GM18873 (cell line): ENCODE results near the gene NIF3L1.
A peak's percentile ranks its signal among the peaks of the same experiment; 100 is the strongest.
"Not testable (repeated sequence)": the region's sequence is repeated elsewhere in the genome, so short reads cannot be mapped to it uniquely, and the experiment has no call there.

Source experiments
- ATAC-seq: cut with Tn5 transposase; IDR thresholded peaks from one replicate; pipeline ENCODE4 v1.9.1; 2021; ENCODE audit warnings: mild to moderate bottlenecking, moderate library complexity, moderate number of reproducible peaks; ENCODE audit not compliant: unreplicated experiment, low FRiP score

NIF3L1 gene

DNA sequence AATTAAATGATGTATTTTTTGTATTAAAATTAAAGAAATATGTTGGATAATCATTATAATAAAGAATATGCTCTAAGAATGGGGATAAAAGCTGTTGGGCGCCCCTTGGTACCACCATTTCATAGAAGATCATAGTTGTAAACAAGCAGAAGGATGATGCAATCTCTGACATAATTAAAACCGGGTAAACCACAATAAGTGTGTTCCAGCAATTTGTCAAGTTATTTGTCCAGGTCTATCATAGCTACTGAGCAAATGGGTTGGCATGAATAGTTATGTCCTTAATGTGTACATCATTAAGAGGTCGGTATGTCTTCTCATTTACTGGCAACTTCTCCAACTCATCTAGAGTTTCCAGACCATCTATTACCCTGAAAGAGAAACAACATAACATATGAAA lies 18.0 kb upstream of the NIF3L1 start:
- ATAC-seq, result no peak

DNA sequence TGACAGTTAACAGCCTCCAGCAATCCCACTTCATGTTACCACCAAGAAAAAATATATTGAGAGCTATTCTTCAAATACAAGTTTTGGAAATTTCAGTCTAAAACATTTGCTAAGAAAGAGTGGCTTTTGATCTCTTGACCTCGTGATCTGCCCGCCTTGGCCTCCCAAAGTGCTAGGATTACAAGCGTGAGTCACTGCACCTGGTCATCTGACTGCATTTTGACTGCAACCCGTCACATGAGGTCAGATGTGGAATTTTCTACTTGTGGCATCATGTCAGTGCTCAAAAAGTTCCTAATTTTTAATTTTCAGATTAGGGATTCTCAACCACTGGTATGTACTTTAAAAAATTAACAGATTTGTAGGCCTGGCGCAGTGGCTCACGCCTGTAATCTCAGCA lies 15.6 kb upstream of the NIF3L1 start:
- no peak for ATAC-seq

DNA sequence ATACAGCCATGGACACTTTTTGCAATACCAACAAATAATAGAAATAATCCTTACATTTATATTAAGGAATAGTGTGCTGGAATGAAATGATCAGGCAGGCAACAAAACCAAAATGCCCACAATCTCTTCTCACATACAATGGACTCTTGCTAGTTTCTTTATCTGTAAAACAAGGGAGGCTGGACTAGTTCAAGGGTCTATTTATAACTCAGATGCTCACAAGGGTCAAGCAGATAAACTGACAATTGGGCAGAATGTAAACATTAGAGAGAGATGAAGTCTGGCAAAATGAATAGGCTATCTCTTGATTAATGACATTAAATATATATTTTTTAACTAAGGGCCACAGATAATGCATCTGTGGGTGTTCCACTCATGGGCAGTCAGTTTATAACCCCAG lies 11.7 kb upstream of the NIF3L1 start:
- no peak for ATAC-seq

DNA sequence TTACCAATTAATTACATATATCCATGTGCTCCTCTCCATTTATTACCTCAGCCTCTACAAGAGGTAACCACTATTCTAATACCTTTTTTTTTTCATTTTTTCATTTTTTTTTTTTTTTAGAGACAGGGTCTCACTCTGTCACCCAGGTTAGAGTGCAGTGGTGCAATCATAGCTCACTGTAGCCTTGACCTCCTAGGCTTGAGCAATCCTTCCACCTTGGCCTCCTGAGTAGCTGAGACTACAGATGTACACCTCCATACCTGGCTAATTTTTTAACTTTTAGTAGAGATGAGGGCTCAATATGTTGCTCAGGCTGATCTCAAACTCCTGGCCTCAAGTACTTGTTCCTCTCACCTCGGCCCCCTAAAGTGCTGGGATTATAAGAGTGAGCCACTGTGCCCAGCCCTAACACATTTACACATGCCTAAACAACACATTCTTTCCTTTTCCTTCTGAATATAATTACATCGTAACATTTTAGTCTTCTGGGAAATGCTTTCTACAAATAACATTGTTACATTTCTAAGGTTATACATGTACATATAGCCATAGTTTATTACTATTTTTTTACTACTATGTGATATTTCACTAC lies 10.8 kb upstream of the NIF3L1 start:
- no peak for ATAC-seq

DNA sequence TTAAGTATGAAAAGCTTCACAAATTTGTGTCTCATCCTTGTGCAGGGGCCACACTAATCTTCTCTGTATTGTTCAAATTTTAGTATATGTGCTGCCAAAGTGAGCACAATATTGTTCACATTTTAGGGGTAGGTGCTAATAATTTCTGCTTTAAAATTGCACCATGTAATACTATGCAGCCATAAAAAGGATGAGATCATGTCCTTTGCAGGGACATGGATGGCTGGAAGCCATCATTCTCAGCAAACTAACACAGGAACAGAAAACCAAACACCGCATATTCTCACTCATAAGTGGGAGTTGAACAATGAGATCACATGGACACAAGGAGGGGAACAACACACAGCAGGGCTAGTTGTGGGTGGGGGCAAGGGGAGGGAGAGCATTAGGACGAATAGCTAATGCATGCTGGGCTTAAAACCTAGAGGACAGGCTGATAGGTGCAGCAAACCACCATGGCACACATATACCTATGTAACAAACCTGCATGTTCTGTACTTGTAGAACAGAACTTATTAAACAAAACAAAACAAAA lies 7.4 kb upstream of the NIF3L1 start:
- not testable (repeated sequence) for ATAC-seq

DNA sequence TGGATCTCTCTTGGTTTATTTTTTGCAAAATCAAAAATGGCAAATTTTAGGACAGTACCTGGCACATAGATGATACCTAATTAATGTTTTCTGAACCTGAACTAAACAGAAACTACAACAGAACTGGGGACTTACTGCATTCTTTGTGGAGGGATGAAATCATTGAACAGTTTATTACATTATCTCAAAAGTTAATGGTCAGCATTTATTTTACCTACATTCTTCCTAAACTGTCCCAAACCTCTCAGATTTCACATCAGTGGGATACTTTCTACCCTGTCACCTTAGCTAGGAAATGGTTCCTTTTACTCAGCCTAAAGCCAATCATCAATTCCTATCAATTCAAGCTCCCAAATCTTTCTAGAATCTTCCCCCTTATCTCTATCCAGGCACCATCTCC lies 10.3 kb downstream of the NIF3L1 start:
- ATAC-seq, result no peak

DNA sequence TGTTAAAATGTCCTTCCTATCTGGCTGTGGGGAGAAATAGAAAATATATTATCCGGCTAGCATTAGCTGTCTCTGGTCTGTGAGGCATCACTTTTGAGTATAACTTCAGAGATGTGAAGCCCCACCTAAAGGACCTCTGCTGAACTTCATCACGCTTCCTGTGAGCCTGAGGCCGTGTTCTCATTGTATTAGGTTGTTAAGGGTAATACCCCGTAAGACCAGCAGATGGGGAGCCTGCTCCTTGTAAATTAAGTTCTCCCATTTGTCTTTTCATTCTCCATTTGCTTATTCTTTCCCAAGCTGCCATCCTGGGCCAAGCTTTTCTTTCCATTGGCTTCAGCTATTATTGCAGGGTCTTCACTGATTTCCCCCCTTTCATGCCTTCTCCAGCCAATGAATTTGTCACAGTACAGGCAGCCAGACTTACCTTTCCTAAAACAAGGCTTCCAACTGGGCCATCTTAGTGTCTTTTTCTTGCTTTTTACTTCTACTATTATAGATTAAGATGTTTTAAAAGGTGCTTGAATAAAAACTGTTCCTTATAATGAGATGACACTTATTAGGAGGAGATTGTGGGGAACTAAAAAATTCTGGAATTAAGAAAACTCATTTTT lies 12.4 kb downstream of the NIF3L1 start:
- peak; percentile 84 for ATAC-seq

DNA sequence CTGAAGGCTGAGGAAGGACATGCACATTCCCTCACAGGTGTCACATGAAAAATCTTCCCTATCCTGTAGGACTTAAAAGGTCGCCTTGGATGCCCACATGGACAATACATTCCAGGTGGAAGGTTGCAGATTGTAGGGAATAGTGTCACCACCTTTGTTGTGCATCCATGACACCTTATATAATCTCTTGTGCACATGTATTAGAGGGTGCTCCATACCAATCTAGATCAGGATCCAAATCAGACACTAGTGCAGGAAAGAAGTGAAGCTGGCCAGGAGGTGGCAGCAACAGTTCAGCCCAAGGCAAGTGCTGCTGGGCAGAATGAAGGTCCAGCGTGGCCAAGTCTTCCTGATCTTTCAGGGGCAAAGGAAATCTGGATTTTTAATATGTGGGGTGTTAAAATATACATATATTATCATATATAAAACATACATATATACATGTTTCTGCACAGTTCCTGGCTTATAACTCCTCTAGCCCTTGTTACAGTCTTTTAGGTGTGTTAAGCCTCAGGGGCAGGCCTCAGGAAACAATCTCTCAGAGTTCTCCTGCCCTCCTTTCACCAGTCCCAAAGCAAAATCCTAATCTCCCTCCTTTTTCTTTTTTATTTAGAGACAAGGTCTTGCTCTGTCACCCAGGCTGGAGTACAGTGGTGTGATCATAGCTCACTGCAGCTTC lies 16.6 kb downstream of the NIF3L1 start:
- ATAC-seq, result peak; percentile 45

DNA sequence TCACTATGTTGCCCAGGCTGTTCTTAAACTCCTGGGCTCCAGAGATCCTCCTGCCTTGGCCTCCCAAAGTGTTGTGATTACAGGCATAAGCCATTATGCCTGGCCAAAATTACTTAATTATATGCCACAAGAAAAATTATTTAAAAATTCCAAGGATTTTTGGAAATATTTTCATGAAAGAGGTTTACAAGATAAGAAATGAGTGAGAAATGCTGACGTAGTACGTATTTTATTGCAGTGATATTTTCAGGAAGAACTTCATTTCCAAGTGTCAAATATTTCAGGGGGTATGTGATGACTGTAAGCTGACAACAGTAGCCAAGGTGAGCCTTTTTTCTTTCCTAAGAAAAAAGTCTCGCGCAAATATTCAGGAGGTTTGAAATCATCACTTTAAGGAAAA lies 20.8 kb downstream of the NIF3L1 start:
- ATAC-seq, result no peak

DNA sequence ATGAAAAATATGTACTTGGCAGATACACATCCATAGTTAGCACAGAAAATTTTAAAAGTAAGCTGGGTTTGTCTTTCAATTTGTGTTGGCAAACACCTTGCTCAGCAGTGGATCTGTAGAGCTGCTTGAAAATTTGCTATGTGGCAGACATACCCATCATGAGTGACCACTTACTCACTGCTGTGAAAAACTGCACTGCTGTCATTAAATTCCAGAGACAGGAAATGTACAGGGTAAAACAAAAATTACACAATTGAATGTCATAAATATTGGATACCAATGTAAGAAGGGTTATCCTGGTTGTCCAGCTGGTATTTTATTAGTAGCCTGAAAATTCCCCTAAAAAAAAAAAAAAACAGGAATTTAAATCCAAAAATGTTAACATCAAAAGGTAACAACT lies 24.5 kb downstream of the NIF3L1 start:
- ATAC-seq, result no peak

DNA sequence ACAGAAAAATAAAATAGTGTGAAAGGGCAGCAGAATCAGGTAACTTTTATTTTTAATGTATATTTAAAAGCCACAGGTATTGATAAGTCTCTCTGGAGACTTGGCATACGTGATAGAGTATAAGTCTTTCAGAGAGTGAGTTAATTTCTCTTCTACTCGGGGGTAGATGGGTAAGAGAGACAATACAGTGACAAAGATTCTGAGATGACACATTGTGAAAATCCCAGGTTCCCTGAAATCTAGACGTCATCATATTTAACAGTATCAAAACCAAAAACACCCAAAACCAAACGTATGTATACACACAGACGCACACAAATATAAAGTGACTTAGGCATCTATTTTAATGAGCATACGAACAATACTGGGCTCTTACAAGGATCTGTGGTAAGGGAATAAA lies 33.3 kb downstream of the NIF3L1 start:
- ATAC-seq, result no peak

DNA sequence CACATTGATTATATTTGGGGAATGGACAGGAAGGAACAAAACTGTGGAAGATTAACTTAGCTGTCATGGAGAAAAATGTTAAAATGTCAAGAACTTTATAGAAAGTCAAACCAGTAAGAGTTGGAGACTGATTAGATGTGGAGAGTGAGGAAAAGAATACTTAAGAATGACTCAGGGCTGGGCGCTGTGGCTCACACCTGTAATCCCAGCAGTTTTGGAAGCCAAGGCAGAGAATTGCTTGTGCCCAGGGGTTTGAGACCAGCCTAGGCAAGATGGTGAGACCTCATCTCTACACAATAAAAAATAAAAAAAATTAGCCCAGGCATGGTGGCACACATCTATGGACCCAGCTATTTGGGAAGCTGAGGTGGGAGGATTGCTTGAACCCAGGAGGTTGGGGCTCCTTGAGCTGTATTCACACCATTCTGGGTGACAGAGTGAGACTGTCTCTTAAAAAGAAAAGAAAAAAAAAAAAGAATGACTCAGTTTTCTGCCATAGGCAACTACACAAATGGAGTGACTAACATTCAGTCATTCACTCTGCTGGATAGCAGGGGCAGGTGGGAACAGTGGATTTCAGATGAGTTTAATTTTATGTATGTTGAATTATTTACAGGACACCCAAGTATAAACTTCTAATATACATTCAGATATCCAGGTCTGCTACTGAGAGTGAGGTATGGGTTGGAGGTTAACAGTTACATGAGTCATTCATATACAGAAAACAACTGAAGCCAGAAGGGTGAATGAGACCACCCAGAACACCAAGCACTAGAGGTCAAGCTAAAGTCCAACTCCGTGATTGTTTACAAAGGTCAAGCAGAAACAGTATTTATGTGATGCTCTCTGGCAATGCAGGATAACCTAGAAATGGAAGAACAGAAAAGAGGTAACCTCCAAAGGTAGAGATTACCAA lies 40.4 kb downstream of the NIF3L1 start:
- ATAC-seq, result no peak

DNA sequence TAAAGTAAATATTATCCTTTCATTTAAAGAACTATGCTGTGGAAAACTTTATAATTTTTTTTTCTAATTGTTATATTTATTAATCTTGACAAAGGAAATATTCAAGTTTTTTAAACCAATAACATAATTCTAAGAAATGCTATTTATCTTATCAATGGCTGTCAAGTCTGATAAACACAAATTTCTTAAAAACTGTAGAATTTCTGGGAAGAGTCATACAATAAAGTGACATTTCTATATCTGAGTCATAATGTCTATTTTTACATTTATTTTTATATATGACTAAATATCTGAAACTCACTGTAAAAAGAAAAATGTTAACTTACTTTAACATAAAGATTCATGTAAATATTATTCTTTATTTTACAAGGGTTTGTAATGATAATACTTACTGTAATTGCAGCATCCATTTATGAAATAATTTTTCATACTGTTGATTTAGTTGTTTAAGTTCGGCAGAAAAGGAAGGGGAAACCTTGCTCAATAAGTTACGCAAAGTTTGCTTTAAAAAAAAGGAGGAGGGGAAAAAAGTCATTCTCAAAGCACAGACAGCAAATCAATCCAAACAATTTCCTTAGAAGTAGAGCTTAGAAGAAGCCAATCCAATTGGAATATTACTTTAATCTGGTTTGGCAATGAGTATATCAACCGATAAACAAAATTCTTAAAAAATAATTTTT lies 41.9 kb downstream of the NIF3L1 start:
- no peak for ATAC-seq

DNA sequence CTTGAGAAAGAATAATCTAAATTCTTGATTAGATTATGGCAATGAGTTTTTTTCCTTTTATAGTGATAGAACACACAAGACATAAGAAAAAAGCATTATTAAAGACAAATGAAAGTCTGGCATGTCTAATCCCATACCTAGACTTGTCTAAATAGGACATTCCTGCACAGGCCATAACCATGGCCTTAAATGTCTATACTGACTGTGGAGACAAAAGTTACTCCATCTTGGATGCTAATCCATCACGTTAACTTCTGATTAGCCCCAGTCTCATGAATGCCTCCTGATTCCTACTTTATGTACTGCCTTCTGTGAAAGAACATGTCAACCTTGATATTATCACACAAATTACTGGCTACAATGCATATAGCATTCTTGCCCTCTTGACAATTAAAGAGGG lies 50.7 kb downstream of the NIF3L1 start:
- ATAC-seq, result no peak

DNA sequence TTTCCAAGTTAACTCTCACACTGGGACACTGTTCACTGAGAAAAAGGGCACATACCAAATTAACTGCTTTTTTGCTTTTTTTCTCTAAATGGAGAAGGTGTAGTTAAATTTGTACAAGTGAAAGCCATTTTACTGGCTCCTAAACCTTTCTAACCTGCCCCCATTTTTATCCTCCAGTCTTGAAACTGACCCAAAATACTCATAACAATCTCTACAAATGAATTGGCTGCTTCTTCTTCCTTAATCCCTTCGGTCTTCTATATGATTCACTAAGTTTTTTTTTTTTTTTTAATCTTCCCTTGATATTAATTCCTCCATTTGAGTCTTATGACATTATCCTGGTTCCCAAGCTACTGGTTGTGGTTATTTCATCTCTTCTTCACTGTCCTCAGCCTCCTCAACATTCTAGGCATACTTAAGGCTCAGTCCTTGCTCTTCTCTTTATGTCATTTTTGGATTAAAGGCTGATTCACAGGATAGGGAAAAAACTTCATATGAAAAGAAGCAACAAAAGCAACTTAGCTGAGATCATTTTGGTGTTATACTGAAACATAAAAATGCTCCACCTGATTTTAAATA lies 54.4 kb downstream of the NIF3L1 start:
- no peak for ATAC-seq

DNA sequence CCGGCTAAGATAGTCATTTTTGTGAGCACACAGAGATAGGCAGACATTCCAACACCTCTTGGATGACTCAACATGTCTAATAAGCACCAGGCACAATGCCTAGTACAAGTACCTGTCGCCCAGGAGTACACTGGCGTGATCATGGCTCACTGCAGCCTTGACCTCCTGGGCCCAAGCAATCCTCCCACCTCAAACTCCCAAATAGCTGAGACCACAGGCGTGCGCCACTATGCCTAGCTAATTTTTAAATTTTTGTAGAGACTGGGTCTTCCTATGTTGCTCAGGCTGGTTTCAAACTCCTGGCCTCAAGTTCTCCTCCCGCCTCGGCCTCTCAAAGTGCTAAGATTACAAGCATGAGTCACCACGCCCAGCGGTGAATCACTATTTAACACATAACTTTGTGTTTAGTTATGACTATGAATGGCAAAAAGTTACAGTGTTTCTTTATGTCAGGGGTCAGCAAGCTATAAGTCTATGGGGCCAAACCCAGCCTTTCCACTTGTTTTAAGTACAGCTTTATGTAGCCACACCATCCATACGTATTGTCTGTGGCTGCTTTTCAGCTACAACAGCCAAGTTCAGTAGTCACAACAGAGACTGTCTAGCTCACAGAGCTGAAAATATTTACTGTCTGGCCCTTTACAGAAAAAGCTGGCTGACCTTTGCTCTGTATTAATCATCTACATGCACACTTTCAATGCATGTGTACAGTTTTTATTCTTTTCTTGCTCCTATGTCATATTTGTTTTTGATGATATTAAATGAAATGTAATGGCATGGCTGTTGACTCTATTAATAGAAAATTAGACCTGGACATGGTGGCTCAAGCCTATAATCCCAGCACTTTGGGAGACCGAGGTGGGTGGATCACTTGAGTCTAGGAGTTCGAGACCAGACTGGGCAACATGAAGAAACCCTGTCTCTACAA lies 55.6 kb downstream of the NIF3L1 start:
- no peak for ATAC-seq

DNA sequence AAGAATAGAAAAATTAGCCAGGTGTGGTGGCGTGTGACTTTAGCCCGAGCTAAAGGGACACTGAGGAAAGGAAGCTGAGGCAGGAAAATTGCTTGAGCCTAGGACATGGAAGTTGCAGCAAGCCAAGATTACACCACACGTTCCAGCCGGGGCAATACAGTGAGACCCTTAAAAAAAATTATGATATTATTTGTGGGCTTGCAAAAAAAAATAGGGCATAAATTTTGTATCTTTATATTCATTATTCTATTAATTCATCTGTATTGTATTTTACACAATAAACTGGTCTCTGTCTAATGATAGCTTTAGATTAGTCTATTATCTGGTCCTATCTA lies 56.2 kb downstream of the NIF3L1 start:
- ATAC-seq, result no peak

DNA sequence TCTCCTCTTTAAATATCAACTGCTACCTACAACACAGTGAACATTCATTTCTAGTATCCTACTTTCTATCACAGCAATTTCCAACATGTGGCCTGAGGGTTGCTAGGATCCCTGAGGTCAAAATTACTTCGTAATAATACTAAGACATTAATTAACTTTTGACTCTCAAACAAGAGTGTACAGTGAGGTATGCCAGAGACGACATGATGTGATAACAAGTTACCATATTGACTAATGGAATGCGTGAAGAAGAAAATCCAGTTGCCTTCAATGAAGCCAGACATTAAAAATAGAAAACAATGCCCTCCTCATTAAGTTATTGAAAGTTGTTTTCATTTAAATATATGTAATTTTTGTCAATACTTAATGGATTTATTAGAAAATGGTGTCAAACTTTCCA lies 61.2 kb downstream of the NIF3L1 start:
- ATAC-seq, result no peak
